ENCODE data around the gene RHBDD1. TPM values are rescaled to one million over a fixed set of nuclear protein-coding genes. Genes with fewer than 3 reads are reported as not detected.

Gene RHBDD1
- total RNA-seq, 2 donors from 2014 or later, result 35.2 to 46.2 TPM

DNA sequence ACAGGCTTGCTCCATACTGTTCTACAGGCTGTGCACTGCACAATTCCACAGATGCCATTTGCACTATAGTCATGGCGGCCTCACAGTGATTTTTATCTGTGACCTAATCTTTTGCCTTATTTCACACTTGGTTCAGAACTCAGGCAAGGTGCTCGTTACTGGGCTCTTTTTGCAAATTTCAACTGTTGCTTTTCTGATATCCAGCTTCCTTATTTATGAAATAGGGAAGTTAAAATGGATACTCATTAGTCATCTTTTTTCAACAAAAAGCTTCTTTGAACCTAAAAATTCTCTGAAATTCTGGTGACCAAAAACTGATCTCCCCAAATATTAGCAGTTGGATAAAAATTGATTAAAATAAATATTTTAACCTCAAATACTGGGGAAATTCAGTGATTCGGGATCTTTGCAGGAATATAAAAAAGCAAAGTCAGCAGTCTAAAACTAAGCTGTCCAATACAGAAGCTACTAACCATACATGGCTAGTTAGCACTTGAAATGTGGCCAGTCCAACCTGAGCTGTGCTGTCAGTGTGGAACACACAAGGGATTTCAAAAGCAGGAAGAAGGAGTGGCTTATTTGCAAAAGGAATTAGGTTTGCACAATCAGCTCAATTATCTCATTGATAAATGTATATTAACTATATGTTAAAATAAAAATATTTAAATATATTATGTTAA is 193.7 kb downstream of the RHBDD1 start:
- Histone ChIP-seq H3K27me3 (ENCODE audit: control insufficient read depth, insufficient read depth, low read length, poor library complexity, severe bottlenecking) (no peaks in the 10 kb centered on the region), H3K9ac (ENCODE audit: extremely low read depth, low read length, poor library complexity, severe bottlenecking) (no peak overlapping the region), H3K27ac (ENCODE audit: low read depth, low read length) (no peak overlapping the region), H3K4me1 (ENCODE audit: control insufficient read depth, insufficient read depth, low read length) (no peaks in the 10 kb centered on the region), H3K9me3 (ENCODE audit: control insufficient read depth, low read length) (no peaks in the 10 kb centered on the region), H3K4me3 (ENCODE audit: low read length) (no peak overlapping the region), H3K36me3 (ENCODE audit: control insufficient read depth, insufficient read depth, low read length) (no peaks in the 10 kb centered on the region)
- Mint-ChIP-seq H3K36me3 (ENCODE audit: low read depth) (peaks cover 5% of the 10 kb centered on the region), H3K9me3 (no peaks in the 10 kb centered on the region), H3K27ac (no peak overlapping the region), H3K27me3 (ENCODE audit: insufficient read depth) (no peaks in the 10 kb centered on the region), H3K4me3 (no peak overlapping the region), H3K4me1 (no peaks in the 10 kb centered on the region)
- WGBS, 2 experiments (ENCODE audit: insufficient coverage in 1 of 2, insufficient read length in 1 of 2), result 86 to 91% methylated on average over 1 to 3 of the region's 3 CpGs
- DNase-seq, result no peak
- TF ChIP-seq, protein P1, sequence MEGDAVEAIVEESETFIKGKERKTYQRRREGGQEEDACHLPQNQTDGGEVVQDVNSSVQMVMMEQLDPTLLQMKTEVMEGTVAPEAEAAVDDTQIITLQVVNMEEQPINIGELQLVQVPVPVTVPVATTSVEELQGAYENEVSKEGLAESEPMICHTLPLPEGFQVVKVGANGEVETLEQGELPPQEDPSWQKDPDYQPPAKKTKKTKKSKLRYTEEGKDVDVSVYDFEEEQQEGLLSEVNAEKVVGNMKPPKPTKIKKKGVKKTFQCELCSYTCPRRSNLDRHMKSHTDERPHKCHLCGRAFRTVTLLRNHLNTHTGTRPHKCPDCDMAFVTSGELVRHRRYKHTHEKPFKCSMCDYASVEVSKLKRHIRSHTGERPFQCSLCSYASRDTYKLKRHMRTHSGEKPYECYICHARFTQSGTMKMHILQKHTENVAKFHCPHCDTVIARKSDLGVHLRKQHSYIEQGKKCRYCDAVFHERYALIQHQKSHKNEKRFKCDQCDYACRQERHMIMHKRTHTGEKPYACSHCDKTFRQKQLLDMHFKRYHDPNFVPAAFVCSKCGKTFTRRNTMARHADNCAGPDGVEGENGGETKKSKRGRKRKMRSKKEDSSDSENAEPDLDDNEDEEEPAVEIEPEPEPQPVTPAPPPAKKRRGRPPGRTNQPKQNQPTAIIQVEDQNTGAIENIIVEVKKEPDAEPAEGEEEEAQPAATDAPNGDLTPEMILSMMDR (conservative IDR thresholded peaks at IDR 0.05), result no peak

DNA sequence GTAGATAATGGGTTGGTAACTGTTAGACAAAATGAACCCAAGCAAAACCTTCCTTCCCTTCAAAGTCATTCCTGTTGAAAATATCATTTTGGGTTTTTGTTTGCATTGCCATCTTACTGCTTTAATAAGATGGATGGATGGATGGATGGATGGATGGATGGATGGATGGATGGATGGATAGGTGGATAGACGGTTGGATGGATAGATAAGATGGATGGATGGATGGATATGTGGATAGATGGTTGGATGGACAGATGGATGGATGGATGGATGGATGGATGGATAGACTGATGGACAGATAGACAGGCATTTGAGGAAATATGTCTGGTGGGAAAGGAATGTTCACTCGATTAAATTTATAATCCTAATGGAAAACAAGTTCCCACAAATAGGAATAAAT is 194.9 kb downstream of the RHBDD1 start:
- H3K4me3 Mint-ChIP-seq, result no peak overlapping the region
- no peaks in the 10 kb centered on the region for H3K9me3 Mint-ChIP-seq
- WGBS, 2 experiments (ENCODE audit: insufficient coverage in 1 of 2, insufficient read length in 1 of 2), result 91 to 100% methylated on average over 1 to 2 of the region's 2 CpGs
- Histone ChIP-seq H3K4me1 (ENCODE audit: control insufficient read depth, insufficient read depth, low read length) (no peaks in the 10 kb centered on the region), H3K9me3 (ENCODE audit: control insufficient read depth, low read length) (no peaks in the 10 kb centered on the region), H3K27me3 (ENCODE audit: control insufficient read depth, insufficient read depth, low read length, poor library complexity, severe bottlenecking) (no peaks in the 10 kb centered on the region), H3K27ac (ENCODE audit: low read depth, low read length) (no peak overlapping the region), H3K36me3 (ENCODE audit: control insufficient read depth, insufficient read depth, low read length) (no peaks in the 10 kb centered on the region), H3K9ac (ENCODE audit: extremely low read depth, low read length, poor library complexity, severe bottlenecking) (no peak overlapping the region), H3K4me3 (ENCODE audit: low read length) (no peak overlapping the region)
- DNase-seq, result no peak
- H3K27me3 Mint-ChIP-seq (ENCODE audit: insufficient read depth), result no peaks in the 10 kb centered on the region
- TF ChIP-seq, protein P1 (conservative IDR thresholded peaks at IDR 0.05), result no peak
- H3K27ac Mint-ChIP-seq, result no peak overlapping the region
- H3K4me1 Mint-ChIP-seq, result peaks cover 4% of the 10 kb centered on the region
- H3K36me3 Mint-ChIP-seq (ENCODE audit: low read depth), result peaks cover 5% of the 10 kb centered on the region

DNA sequence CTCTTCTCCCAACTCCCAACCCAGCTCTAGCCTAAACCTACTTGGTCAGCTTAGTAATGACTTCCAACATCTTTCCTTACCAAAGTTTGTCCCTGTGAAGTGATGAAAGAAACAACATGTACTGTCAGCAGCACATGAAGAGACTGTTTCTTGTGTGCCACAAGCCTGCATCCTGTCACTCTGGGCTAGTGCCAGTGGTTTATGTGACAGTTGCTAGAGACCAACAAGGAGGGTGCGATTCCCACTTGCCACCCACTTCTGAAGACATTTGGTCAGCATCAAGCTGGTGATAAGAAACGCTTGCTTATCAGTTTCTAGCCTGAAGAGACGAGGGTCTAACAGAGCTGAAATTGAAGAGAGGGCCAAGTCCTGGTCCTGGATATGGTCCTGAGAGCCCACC is 195.5 kb downstream of the RHBDD1 start:
- Mint-ChIP-seq H3K9me3 (no peaks in the 10 kb centered on the region), H3K4me1 (peaks cover 4% of the 10 kb centered on the region), H3K36me3 (ENCODE audit: low read depth) (peaks cover 5% of the 10 kb centered on the region), H3K27me3 (ENCODE audit: insufficient read depth) (no peaks in the 10 kb centered on the region), H3K4me3 (no peak overlapping the region), H3K27ac (no peak overlapping the region)
- no peak overlapping the region for H3K4me3 ChIP-seq (ENCODE audit: low read length)
- TF ChIP-seq, protein P1 (conservative IDR thresholded peaks at IDR 0.05), result no peak
- H3K9me3 ChIP-seq (ENCODE audit: control insufficient read depth, low read length), result no peaks in the 10 kb centered on the region
- DNase-seq, result no peak
- H3K9ac ChIP-seq (ENCODE audit: extremely low read depth, low read length, poor library complexity, severe bottlenecking), result no peak overlapping the region
- no peaks in the 10 kb centered on the region for H3K4me1 ChIP-seq (ENCODE audit: control insufficient read depth, insufficient read depth, low read length)
- 57 to 67% methylated on average over 3 of the region's 3 CpGs for WGBS, 2 experiments (ENCODE audit: insufficient coverage in 1 of 2, insufficient read length in 1 of 2)
- H3K27me3 ChIP-seq (ENCODE audit: control insufficient read depth, insufficient read depth, low read length, poor library complexity, severe bottlenecking), result no peaks in the 10 kb centered on the region
- H3K27ac ChIP-seq (ENCODE audit: low read depth, low read length), result no peak overlapping the region
- no peaks in the 10 kb centered on the region for H3K36me3 ChIP-seq (ENCODE audit: control insufficient read depth, insufficient read depth, low read length)

Data from endodermal cell (in vitro differentiated cells).